PC-3 (cell line): Measurements from ENCODE around the gene PCDH1.

Experiments used
- EZH2 ChIP-seq: fragments of 300-600 bp; sonication (generic); IDR thresholded peaks from one replicate; pipeline ENCODE4 v1.6.1; 2017; ENCODE audit warnings: antibody characterized with exemption, mild to moderate bottlenecking, low read length; ENCODE audit not compliant: unreplicated experiment
- EZH2phosphoT487 ChIP-seq: fragments of 300-600 bp; sonication (generic); IDR thresholded peaks from 2 replicates; pipeline ENCODE4 v1.6.1; 2018; ENCODE audit warnings: mild to moderate bottlenecking, antibody characterized with exemption, low read length, borderline replicate concordance
- TF ChIP-seq, protein P1 (sequence below): fragments of 300-600 bp; sonication (generic); conservative IDR thresholded peaks from 2 replicates; pipeline ENCODE4 v1.5.1; 2017; ENCODE audit warnings: antibody characterized with exemption, low read depth, mild to moderate bottlenecking, low read length

DNA sequence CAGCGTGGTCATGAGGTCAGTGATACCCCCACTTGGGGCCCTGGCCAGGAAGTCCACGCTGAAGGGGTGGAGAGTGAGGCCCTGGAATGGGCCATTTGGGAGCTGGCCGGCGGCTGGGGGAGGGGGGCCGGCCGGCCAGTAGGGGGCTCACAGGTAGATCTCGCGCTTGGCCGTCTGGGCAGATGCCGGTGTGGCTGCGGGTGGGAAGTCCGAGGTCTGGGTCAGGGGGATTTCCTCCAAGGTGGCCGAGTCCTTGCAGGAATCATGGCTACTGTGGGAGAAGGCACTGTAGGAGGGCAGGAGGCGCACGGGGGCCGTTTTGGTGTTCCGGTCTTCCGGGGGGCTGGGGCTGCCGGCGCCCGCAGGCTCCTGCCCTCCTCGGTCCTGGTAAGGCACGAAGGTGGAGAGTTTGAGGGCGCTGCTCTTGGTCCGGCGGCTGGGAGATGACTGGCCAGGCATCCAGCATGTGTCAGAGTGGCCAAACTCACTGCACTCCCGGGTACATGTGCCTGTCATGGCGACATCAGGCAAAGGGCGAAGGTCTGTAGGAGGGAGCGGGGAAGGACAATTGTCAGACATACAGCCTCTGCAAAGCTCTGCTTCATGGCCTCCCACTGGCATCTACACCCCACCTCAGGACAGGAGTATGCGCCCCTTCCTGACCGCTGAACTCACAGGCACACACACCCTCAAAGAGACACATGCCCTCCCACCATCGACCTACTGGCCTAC lies 24.1 kb downstream of the PCDH1 start:
- TF ChIP-seq, protein P1, sequence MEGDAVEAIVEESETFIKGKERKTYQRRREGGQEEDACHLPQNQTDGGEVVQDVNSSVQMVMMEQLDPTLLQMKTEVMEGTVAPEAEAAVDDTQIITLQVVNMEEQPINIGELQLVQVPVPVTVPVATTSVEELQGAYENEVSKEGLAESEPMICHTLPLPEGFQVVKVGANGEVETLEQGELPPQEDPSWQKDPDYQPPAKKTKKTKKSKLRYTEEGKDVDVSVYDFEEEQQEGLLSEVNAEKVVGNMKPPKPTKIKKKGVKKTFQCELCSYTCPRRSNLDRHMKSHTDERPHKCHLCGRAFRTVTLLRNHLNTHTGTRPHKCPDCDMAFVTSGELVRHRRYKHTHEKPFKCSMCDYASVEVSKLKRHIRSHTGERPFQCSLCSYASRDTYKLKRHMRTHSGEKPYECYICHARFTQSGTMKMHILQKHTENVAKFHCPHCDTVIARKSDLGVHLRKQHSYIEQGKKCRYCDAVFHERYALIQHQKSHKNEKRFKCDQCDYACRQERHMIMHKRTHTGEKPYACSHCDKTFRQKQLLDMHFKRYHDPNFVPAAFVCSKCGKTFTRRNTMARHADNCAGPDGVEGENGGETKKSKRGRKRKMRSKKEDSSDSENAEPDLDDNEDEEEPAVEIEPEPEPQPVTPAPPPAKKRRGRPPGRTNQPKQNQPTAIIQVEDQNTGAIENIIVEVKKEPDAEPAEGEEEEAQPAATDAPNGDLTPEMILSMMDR: no peak
- no peak for TF ChIP-seq EZH2phosphoT487
- TF ChIP-seq EZH2: no peak
